DMS153 (cell line): Measurements from ENCODE around the gene IFI27.
A peak's percentile ranks its signal among the peaks of the same experiment; 100 is the strongest.
"Not testable (repeated sequence)": the region's sequence is repeated elsewhere in the genome, so short reads cannot be mapped to it uniquely, and the experiment has no call there.

Source experiments
- DNase-seq: peaks from one replicate; lab custom pipeline; 2025; lab: John Stamatoyannopoulos, UW

IFI27 gene

DNA sequence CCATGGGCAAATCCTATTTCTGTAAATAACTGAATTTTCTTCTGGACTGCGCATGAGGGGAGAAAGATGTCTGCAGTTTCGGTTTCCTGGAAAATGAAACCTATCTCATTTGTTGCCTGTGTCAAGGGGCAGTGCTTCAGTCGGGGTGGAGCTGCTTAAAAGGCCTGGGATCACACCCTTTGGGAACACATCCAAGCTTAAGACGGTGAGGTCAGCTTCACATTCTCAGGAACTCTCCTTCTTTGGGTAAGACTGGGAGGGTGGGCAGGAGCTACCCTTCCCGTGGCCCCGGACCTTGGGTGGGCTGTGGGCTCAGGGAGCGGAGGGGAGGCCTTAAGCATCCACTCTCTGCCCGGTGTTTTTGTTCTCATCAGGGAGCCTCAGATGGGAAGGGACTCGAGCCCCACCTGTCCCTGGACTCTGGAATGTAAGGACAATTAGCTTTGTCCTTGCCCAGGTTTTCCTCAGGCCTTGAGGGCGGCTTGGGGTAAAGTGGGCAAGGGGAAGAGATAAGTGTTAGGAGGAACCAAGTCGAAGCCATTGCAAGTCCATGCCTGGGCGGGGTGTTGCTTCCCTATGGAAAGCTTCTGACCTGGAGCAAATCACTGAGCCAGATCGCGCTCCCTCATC, at the start of gene IFI27:
Gene IFI27, plus strand, starts transcription at position 185 of the 630 bp plus-strand sequence.
- no peak for DNase-seq

- DNase-seq, result no peak
These were observed 48.1 kb upstream of the IFI27 start for GRCh38 chr14:94062344-94062940.

DNA sequence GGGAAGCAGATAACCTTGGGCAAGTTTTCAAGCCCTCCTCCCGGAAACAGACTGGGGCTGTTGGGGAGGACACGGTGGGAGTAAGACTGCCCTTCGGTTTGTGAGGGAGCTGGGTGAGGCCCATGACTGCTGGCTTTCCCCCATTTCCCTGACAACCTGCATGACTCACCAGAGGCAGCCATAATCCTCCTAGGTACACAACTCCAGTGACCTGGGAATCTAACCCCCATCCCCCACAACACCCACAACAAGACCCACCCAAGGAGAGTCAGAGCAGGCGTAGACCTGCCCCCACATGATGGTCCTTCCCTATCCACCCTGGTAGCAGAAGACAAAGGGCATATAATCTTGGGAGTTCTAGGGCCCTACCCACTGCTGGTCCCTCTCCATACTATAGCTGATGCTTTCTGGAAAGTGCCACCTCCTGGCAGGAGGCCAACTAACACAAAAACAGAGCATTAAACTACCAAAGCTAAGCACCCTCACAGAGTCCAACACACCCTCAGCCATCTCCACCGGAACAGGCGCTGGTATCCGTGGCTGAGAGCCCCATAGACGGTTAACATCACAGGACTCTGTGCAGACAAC, 44.4 kb upstream of the IFI27 start:
- peak; percentile 35 for DNase-seq

DNA sequence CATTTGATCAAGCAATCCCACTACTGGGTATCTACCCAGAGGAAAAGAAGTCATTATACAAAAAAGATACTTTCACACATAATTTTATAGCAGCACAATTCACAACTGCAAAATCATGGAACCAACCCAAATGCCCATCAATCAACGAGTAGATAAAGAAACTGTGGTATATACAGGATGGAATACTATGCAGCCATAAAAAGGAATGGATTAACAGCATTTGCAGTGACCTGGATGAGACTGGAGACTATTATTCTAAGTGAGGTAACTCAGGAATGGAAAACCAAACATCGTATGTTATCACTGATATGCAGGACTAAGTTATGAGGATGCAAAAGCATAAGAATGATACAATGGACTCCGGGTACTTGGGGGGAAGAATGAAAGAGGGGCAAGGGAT, 38.5 kb upstream of the IFI27 start:
- not testable (repeated sequence) for DNase-seq

DNA sequence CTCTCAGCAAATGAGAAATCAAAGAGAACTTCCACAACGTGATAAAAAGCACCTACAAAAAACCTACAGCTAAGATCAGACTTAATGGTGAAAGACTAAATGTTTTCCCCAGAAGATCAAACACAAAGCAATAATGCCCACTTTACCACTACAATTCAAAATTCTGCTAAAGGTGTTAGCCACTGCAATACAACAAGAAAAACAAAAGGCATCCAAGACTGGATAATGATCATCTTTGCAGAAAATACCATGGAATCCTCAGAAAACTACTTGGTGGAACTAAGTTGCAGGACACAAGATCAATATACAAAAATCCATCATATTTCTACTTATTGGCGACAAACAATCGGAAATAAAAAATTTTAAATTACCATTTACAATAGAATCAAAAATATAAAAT, 36.0 kb upstream of the IFI27 start:
- no peak for DNase-seq

DNA sequence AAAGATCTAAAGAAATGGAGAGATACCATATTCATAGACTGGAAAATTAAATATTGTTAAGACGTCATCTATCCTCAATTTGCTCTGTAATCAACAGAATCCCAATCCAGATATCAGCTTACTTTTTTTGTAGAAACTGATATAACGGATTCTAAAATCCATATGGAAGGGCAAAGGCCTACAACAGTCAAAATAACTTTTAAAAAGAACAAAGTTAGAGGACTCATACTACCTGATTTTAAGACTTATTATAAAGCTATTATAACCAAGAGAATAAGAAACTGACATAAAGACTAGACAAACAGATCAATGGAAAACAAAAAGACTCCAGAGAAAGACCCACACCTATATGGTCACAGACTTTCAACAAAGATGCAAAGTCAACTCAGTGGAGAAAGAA, 35.5 kb upstream of the IFI27 start:
- no peak for DNase-seq

- DNase-seq, result no peak
These were observed 33.3 kb upstream of the IFI27 start for GRCh38 chr14:94077111-94077821.

GRCh38 chr14:94077823-94078222, 32.7 kb upstream of the IFI27 start:
- no peak for DNase-seq

DNA sequence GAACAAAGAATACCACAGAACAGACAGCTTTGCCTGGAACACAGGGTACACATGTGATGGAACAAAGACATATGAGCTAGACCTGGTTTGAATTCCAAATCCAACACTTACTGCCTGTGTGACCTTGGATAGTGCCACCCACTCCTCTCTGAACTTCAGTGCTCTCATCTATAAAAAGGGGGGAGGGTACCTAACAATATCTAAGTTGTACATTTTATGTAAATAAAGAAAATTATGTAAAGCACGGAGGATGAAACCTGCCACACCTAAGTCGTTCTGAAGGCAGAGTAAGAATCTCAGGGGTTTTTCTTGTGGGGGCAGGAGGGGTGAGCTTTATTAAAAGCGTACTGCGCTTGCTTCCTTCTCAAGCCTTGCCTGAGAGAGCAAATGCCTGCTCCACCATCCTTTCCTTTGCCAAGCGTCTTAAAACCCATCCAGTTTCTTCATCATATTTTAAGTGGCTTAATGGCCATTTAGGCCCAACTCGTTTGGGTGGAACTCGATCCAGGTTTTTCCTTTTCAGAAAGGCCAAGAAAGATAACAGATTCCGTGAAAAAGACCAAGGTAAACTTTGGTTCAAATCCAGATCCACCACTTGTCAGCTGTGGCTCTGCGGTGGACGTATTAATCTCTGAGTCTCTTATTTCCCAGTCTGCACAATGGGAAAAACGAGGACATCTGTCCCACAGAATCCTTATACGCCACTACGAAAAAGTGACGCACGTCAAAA, 30.5 kb upstream of the IFI27 start:
- no peak for DNase-seq

DNA sequence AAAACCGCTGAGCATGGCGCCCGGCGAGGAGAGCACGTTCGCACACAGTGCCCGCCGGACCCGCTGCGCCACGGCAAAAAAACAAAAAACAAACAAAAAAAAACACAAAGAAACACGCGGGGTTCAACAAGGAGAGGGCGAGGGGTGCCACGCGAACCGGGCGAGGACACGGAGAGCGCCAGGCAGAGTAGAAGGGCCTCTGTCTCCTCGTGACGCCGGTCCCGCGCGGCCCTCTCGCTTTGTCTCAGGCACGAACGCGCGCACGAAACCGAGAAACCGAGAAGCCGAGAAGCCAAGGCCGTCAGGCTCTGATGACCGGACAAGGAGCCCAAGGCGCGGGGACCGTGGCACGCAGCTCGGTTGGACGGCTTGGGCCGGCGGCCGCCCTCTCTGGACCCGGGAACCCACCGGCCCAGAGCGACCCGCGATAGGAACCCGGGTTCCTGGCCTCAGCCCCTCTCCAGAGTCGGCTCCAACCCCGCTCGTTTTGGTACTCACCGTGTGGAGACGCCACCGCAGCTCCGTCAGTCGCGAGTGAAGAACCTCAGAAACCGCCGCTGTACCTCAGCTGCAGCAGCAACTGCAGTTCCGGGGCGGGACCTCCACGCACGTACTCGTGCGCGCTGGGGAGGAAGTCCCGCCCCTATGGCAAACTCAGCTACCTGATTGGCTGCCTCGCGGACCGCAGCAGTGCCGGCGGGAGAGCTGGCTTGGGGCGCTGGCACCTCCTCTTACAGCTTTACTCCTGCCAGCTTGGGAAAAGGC, 29.7 kb upstream of the IFI27 start, which contains the start of the genes DDX24 and IFI27L1:
Gene DDX24, minus strand, starts transcription at position 582 of the 765 bp plus-strand sequence. CDS start 1,460 bp downstream, outside the sequence.
Gene IFI27L1, plus strand, starts transcription at position 690 of the 765 bp plus-strand sequence. CDS start 15,628 bp downstream, outside the sequence.
- DNase-seq, result peak; percentile 88

DNA sequence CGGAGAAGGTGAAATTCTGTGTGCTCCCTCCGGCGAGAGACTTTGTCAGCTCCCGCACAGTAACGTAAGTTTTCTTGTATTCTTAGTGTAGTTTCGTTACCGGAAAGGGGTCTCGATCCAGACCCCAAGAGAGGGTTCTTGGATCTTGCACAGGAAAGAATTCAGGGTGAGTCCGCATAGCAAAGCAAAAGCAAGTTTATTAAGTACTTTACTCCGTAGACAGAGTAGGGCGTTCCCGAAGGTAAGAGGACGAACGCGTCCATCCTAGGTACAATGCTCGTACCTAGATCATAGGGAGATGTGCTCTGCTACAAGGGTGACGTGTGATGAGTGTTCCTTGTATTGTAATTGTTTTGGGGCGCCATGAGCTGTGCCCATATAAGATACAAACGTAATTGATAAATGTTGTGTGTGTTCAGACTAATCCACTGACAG, 29.1 kb upstream of the IFI27 start:
- DNase-seq, result peak; percentile 14

DNA sequence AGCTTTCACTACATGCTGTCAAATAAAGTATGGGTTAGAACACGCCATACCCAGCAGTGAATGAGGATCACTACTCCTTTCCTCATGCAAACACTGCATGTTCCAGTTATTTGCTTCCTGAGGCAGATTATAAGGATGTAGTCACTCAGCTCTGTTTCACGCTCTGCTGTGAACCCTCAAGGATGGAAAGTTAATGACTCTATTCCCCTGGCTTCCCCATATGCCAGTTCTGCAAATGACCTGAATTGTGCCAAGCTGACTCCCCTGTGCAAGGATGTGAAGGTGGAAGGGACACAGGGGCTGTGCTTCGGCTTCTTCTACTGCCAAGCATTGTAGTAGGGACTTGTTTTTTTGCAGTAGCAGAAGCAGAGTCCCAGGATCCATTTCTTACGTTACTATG, 22.6 kb upstream of the IFI27 start:
- no peak for DNase-seq

- DNase-seq, result no peak
These were observed 22.0 kb upstream of the IFI27 start for GRCh38 chr14:94088516-94088915.

- DNase-seq, result no peak
These were observed 21.1 kb upstream of the IFI27 start for GRCh38 chr14:94089479-94089878.

DNA sequence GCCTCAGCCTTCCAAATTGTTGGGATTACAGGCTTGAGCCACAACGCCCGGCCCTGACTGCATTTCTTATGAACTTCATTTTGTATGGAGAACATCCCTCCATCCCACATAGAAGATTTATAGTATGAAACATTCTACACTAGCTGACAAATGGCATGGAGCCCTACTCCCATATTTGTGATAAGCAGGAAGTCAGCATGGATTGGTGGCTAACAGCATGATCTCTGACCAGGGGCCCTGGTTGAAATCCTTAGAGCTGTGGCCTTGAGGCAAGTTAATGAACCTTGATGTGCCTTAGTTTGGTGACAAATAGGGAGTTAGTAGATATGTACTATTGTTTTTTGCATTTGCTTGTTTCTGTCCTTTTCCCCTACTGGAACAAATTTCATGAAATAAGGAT, 17.1 kb upstream of the IFI27 start:
- DNase-seq, result no peak

DNA sequence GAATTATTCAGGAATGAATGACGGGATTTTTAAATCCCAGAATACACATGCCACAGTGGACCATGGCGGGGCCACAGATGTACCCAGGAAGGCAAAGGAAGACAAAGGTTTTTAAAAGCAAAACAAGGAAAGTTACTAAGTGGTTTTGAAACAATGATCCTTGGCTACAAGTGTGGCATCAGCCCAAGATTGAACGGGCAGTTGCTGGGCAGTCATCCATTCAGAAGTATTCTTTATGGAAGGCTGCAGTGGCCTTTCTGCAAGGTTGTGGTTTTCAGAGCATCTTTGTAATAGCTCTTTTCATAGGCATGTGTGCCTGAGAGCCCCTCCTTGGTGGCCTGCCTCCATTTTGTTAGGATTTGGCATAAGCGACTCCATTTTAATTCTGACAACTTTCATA, 13.4 kb upstream of the IFI27 start:
- DNase-seq, result no peak

DNA sequence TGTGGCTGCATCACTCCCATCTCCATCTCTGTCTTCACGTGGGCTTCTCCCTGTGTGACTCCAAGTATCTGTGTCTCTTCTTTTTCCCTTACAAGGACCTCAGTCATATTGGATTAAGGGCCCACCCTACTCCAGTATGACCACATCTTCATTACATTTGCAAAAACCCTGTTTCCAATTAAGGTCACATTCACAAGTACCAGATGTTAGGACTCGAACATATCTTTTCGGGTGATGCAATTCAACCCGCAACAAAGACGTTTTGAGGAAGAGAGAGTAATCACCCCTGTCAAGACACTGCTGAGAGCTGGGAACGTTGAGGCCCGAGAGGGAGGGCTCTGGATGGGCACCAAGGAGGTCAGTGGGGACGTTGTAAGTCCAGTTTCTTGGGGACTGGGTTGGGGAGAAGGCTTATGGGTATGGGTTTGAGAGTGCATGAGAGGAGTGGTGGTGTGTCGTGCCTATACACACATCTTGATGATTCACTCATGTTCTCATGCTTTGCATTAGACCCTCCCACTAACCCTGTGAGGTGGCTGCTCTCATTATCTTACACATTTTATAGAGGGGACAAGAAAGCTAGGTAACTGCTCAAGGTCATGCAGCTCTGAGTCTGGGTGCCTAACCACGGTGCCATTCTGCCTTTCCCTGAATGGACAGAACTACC, 12.1 kb upstream of the IFI27 start:
- no peak for DNase-seq

DNA sequence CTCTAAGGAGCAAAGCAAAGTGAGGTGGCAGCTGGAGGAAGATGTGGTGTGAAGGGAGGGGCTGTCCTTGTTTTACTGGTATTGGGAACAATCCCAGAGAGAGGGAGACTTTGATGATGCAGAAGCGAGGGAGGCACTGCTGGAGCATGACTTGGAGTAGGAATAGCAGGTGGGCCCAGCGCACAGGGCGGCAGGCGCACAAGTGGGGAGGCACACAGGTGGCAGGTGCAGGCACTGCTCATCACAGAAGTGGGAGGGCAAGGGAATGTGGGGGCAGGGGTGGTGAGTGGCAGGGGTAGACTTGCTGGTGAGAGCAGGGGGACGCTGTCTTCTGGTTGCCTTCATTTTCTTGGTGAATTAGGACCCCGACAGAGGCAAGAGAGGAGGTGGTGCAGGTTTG, 11.5 kb upstream of the IFI27 start:
- DNase-seq, result no peak

DNA sequence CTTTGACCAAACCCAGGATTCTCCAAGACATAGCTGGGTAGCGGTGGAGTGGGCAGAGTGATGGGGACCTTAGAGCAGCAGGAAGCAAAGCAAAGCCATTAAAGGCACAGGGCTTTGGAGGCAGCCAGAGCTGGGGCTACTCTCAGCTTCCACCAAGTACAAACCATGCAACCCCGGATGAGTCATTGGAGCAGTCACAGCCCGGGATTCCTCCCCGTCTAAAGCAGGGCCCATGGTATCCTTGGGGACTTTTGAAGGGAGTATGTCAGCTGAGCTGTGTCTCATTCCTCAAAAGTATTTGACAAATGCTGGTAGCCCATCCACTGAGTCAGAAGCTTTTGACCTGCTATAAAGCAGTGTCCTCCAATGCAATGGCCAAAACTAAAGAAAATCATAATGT, 9.7 kb upstream of the IFI27 start:
- DNase-seq, result no peak

GRCh38 chr14:94101748-94102147, 8.8 kb upstream of the IFI27 start:
- no peak for DNase-seq
